Measurements from ENCODE around the gene CCHCR1. TPM values are rescaled to one million over a fixed set of nuclear protein-coding genes. Genes with fewer than 3 reads are reported as not detected.

Gene CCHCR1
- total RNA-seq, 1 donor from 2014 or later, result 14.7 TPM

- intact Hi-C loops (cut with DNase I), result no loop called here
Observed at GRCh38 chr6:31098449-31098938, 59.1 kb downstream of the CCHCR1 start.

GRCh38 chr6:31096656-31097055, 60.9 kb downstream of the CCHCR1 start:
- Histone ChIP-seq H3K27me3 (no peaks in the 10 kb centered on the region), H3K4me3 (no peak overlapping the region), H3K9me3 (no peaks in the 10 kb centered on the region), H3K36me3 (no peaks in the 10 kb centered on the region), H3K4me1 (no peaks in the 10 kb centered on the region), H3K27ac (no peak overlapping the region)
- intact Hi-C loops (cut with DNase I), result no loop called here
- TF ChIP-seq CTCF (IDR thresholded peaks at IDR 0.05), result no peak
- DNase-seq (ENCODE audit: low spot score in 2 of 2), result no peak

More at GRCh38 chr6:31098449-31098938, 59.1 kb downstream of the CCHCR1 start:
- Histone ChIP-seq H3K36me3 (no peaks in the 10 kb centered on the region), H3K27me3 (no peaks in the 10 kb centered on the region), H3K4me1 (no peaks in the 10 kb centered on the region), H3K4me3 (no peak overlapping the region), H3K27ac (no peak overlapping the region), H3K9me3 (no peaks in the 10 kb centered on the region)
- no peak for TF ChIP-seq CTCF (IDR thresholded peaks at IDR 0.05)
- DNase-seq (ENCODE audit: low spot score in 2 of 2), result no peak

GRCh38 chr6:31096215-31096614, 61.4 kb downstream of the CCHCR1 start:
- Histone ChIP-seq H3K27me3 (no peaks in the 10 kb centered on the region), H3K4me1 (no peaks in the 10 kb centered on the region), H3K9me3 (no peaks in the 10 kb centered on the region), H3K27ac (no peak overlapping the region), H3K4me3 (no peak overlapping the region), H3K36me3 (no peaks in the 10 kb centered on the region)
- TF ChIP-seq CTCF (IDR thresholded peaks at IDR 0.05), result no peak
- DNase-seq (ENCODE audit: low spot score in 2 of 2), result no peak
- intact Hi-C loops (cut with DNase I), result no loop called here

- H3K4me1 ChIP-seq, result no peaks in the 10 kb centered on the region
- no peak for DNase-seq (ENCODE audit: low spot score in 2 of 2)
- no peaks in the 10 kb centered on the region for H3K9me3 ChIP-seq
- intact Hi-C loops (cut with DNase I), result no loop called here
- H3K4me3 ChIP-seq, result no peak overlapping the region
- H3K27ac ChIP-seq, result no peak overlapping the region
- TF ChIP-seq CTCF (IDR thresholded peaks at IDR 0.05), result no peak
- H3K36me3 ChIP-seq, result no peaks in the 10 kb centered on the region
- no peaks in the 10 kb centered on the region for H3K27me3 ChIP-seq
Observed at GRCh38 chr6:31094389-31094881, 63.2 kb downstream of the CCHCR1 start.

DNA sequence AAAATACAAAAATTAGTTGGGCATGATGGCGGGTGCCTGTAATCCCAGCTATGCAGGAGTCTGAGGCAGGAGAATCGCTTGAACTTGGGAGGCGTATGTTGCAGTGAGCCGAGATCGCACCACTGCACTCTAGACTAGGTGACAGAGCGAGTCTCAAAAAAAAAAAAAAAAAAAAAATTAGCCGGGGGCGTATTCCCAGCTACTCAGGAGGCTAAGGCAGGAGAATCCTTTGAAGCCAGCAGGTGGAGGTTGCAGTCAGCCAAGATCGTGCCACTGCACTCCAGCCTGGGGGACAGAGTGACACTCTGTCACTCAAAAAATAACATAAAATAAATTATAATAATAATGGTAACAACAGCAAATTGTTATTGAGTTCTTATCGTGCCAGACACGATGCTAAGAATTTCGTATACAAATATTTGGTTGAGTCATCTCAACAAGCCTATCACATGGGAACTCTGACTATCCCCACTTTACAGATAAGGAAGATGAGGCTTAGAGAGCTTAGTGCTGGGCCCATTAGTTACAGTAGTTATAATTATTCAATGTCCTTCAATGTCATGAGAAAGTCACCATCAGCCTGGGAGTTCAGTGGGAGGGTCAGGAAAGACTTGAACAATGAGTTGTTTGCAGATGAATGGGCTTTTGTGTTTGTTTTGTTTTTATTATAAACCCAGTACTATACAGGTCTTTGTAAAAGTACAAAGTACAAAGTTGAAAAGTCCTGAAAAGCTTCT, 64.7 kb downstream of the CCHCR1 start:
- no peak for TF ChIP-seq CTCF (IDR thresholded peaks at IDR 0.05)

More for the DNA sequence above, 64.7 kb downstream of the CCHCR1 start:
- H3K4me1 ChIP-seq, result no peaks in the 10 kb centered on the region
- no peaks in the 10 kb centered on the region for H3K36me3 ChIP-seq
- H3K9me3 ChIP-seq, result no peaks in the 10 kb centered on the region
- intact Hi-C loops (cut with DNase I), result no loop called here
- H3K4me3 ChIP-seq, result no peak overlapping the region
- no peak overlapping the region for H3K27ac ChIP-seq
- H3K27me3 ChIP-seq, result no peaks in the 10 kb centered on the region
- no peak for DNase-seq (ENCODE audit: low spot score in 2 of 2)

Other genes with a start within 250 kb of the CCHCR1 start
- gene GTF2H4, start 249.6 kb downstream of the CCHCR1 start, total RNA-seq, result 81.0 TPM
- gene VARS2, start 243.6 kb downstream of the CCHCR1 start, total RNA-seq, result 5.7 TPM
- gene SFTA2, start 225.6 kb downstream of the CCHCR1 start, total RNA-seq, result not detected
- gene MUCL3, start 216.8 kb downstream of the CCHCR1 start, total RNA-seq, result not detected
- not detected for gene MUC21, start 174.1 kb downstream of the CCHCR1 start, total RNA-seq
- gene MUC22, start 147.3 kb downstream of the CCHCR1 start, total RNA-seq, result not detected
- not detected for gene C6orf15, start 45.2 kb downstream of the CCHCR1 start, total RNA-seq
- gene PSORS1C1, start 43.0 kb downstream of the CCHCR1 start, total RNA-seq, result not detected
- gene CDSN, start 37.4 kb downstream of the CCHCR1 start, total RNA-seq, result not detected
- gene PSORS1C2, start 18.7 kb downstream of the CCHCR1 start, total RNA-seq, result 5.2 TPM
- gene TCF19, start 787 bp upstream of the CCHCR1 start, total RNA-seq, result 10.3 TPM
- gene POU5F1, start 12.9 kb upstream of the CCHCR1 start, total RNA-seq, result not detected
- 921 TPM for gene HLA-C, start 114.3 kb upstream of the CCHCR1 start, total RNA-seq
- gene HLA-B, start 199.4 kb upstream of the CCHCR1 start, total RNA-seq, result 1,833 TPM
- 19.2 TPM for gene MICA, start 245.8 kb upstream of the CCHCR1 start, total RNA-seq